HG03575 (cell line): ENCODE results near the gene ARHGAP15.

Experiments used
- ATAC-seq: cut with Tn5 transposase; IDR thresholded peaks from one replicate; pipeline ENCODE4 v1.9.1; 2021; ENCODE audit not compliant: unreplicated experiment, insufficient number of reproducible peaks, low FRiP score; ENCODE audit errors: extremely low read depth

The ARHGAP15 gene

DNA sequence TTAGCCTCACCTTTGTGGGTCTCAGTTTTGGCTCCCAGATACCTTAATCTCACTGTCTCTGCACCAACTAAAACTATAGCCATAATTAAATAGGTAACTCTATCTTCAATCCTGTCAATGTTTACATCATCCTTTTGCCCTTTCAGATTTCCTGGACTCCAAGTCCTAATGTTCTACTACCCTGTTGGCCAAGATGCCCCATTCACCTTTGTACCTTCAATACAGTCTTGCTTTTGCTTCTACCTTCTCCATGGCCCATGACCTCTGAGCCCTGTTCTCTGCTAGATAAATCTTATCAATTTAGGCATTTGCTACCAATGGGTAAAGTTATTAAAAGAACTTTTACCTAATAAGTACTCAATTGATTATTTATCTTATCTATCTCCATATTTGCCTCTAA, 635.5 kb downstream of the ARHGAP15 start:
- no peak for ATAC-seq

- ATAC-seq: no peak
These were observed 639.8 kb downstream of the ARHGAP15 start for GRCh38 chr2:143768991-143769390.

DNA sequence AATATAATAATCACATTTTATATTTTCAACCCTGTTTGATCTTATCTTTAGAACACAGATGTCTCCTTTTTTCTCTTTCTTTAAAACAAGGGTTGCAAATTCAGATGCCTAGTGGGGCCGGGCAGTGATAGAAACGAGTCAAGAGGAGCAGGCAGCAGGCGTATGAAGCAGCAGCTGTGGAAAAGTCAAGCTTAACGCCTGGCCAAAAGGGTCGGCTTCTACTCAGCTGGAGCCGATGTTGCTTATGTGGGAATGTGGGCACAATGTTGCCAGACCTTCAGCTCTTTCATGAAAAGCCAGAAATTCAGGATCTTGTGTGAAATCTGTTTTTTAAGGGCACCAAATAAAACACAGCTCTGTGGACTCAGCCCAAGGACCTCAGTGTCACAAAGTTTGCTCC, 642.7 kb downstream of the ARHGAP15 start:
- ATAC-seq: no peak

DNA sequence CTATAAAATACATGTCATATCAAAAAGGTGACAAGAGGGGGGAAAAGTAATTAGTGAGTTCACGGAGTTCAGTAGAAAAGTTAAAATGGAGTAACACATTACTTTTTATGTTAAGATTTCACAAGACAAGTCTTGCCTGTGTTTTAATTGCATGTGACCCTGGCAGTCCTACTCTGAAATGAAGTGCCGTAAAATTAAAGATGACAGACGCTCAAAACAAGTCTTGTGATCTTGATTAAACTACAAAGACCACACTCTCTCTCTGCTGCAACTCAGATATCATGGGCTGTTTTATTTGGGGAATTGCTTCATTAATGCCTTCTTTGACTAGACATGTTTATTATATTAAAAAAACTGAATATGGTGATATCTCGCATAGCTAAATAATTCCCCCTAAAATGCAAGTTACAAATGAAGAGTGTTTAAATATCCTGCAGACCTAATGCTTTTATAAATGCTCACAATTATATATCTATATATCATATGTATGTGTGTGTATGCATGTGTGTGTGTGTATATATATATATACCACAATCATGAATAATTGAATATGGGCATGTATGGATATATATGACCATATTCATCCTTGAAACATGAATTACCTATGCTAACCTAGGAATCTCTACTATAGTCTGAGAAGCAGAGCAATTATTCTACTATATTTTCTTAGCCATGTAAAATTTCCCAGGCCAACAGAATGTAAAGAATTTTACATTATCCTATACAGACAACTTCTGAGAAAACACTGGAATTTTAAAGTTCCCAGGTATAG, 647.5 kb downstream of the ARHGAP15 start:
- ATAC-seq: no peak

DNA sequence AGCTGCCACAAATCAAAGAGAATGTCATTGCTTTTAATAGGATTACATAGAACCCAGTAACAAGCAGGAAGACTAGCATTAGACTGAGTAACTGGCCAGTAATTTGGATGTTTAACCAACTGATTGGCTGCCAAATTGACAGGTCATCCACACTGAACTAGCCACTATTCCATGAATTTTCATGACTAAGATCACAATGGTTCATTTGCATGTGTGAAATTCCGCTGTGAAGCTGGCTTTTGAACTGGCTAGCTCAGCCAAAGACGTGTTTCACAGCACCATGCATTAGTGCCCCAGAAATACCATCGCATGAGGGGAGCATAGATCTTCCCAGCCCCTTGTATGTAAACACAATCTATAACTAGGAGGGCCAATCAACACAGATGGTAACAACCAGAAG, 649.8 kb downstream of the ARHGAP15 start:
- ATAC-seq: no peak

- ATAC-seq: no peak
These were observed 657.0 kb downstream of the ARHGAP15 start for GRCh38 chr2:143786026-143786765.

DNA sequence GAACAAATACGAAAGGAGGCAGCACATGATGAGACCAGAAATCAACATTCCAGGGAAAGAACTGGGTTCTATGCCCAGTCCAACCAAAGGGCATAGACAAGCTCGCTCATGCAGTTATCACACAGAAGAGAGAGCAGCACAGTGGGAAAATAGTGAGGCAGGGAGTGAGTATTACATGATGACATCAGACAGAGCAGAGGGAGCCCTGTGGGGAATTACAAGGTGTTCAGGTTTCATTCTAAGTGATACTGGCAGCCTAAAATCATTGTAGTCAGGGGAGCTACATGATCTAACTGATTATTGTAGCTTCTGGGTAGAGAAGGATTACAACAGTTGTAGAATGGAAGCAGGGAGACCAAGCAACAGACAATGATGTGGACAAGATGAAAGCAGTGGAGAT, 658.5 kb downstream of the ARHGAP15 start:
- no peak for ATAC-seq

DNA sequence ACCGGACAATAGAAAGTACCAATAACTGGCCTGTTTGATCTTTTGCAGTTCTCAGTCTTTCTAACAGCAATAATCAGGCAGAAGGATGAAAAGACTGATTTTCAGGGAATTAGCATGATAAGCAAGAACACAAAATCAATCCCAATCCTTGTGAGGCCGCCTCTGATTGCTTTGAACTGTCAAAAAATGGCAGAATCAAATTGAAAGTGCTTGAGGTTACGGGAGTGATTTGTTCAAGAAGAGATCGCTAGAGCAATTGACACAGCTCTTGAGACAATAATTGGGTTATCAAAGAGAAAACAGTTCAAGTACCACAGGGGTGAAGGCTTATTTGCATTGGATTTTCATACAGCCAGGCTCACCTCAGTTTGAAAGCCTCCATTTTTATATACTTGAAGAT, 663.4 kb downstream of the ARHGAP15 start:
- no peak for ATAC-seq

DNA sequence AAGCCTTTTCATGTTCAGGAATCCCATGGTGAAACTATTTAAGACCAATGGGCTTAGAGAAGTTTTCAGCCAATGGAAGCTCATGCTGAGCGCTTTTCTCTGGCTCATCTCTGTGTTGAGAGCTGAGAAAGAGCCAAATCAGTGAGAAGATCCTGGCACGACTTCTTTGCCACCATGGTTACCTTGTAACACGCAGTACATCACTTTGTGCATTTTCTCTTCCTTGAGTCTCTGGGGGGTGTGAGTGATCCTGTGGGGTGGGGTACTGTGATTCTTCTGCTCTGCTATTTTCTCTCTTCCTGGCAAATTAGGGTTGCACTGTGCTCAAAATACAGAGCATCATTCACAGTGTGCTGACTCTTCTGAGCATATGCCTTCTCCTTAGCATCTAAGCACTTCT, 664.2 kb downstream of the ARHGAP15 start:
- no peak for ATAC-seq

- no peak for ATAC-seq
These were observed 666.8 kb downstream of the ARHGAP15 start for GRCh38 chr2:143796051-143796450.

- no peak for ATAC-seq
These were observed 672.3 kb downstream of the ARHGAP15 start for GRCh38 chr2:143801561-143801960.

- no peak for ATAC-seq
These were observed 673.0 kb downstream of the ARHGAP15 start for GRCh38 chr2:143802242-143802641.

DNA sequence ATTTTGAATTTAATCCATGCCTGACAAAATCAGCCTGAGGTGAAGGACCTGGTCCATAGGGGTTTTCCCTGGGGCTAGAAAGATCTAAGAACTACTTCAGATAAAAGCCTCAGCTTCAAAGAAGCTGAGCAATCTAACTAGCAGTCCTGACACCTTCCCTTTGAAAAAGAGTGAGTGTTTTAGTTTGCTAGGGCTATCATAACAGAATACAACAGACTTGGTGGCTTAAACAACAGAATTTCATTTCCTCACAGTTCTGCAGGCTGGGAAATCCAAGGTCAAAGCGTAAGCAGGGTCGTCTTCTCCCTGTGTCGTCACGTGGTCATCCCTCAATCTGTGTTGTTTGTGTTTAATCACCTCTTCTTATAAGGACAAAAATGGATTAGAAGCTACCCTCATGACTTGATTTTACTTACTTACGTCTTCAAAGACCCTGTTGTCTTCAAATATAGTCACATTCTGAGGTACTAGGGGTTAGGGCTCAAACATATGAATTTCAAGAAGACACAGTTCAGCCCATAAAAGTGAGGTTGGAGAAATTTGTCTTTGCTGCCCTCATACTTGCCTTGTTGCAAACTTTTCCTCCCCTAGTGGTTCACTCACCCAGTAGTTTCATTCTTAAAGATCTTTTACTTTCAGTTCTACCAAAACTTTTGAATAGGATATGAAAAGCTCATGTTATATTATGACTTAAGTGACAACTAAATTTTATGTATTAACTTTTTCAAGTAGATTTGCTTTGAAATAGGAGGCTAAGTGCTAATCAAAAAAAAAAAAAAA, 673.8 kb downstream of the ARHGAP15 start:
- ATAC-seq: peak; percentile 73

- ATAC-seq: no peak
These were observed 674.7 kb downstream of the ARHGAP15 start for GRCh38 chr2:143803936-143804335.

- ATAC-seq: no peak
These were observed 676.4 kb downstream of the ARHGAP15 start for GRCh38 chr2:143805666-143806065.

GRCh38 chr2:143807192-143807591, 678.0 kb downstream of the ARHGAP15 start:
- ATAC-seq: no peak

- ATAC-seq: no peak
These were observed 678.5 kb downstream of the ARHGAP15 start for GRCh38 chr2:143807671-143808070.

DNA sequence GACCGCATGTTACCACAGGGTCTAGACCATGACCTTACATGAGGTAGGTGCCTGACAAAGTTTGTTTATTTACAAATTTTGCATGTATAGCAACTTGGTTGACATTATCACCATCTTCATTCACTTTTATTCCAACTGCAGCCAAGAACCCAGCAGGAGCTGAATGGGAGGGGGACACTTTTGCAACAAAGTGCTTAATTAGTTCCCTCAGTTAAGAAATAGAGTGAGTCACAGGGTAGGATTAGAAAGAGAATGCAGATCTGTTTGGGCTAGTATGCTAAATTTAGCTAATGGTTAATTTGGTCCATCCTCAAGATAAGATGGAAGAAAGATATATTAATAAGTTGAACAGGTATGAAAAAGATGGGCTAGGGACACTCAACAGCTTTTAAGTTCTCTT, 678.9 kb downstream of the ARHGAP15 start:
- ATAC-seq: no peak

DNA sequence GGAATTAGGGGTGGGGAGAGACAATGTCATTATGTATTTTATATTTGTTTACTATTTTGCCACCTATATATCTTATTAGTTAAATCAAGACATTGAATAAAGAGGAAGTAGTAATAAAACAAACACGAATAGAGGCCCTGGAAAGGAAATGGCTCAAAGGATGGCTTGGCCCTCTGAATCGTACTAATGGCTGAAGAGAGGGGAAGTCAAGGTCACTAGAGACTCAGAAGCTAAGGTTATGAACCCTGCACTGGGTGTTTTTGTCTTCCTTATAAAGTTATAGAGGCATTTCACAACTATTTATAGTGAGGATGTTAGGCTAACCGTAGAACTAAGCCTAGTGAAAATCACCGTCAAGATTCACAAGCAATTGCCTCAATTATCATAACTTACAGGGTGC, 685.9 kb downstream of the ARHGAP15 start:
- ATAC-seq: no peak

- no peak for ATAC-seq
These were observed 687.7 kb downstream of the ARHGAP15 start for GRCh38 chr2:143816916-143817315.
